ENCODE measurements around the gene POMP. TPM values are rescaled to one million over a fixed set of nuclear protein-coding genes. Genes with fewer than 3 reads are reported as not detected.

The POMP gene
- total RNA-seq, 2 donors from 2014 or later = 75.7 to 119 TPM

GRCh38 chr13:28718543-28719226, 59.8 kb downstream of the POMP start, which contains the start of gene SLC46A3:
Gene SLC46A3, minus strand, starts transcription at chr13:28718970. Its CDS starts 972 bp downstream, at chr13:28717998.
- peak within 1 kb of the TSS; percentile 87 to 88 for H3K27ac Mint-ChIP-seq
- peaks cover 0 to 7% of the 10 kb centered on the region in 2 donors for H3K27me3 Mint-ChIP-seq
- peaks cover 14 to 30% of the 10 kb centered on the region in 2 donors for H3K4me1 Mint-ChIP-seq (ENCODE audit: low read depth in 2 of 2)
- ATAC-seq = peak; percentile 99
- DNase-seq (ENCODE audit: low spot score) = peak; percentile 98
- H3K4me3 Mint-ChIP-seq = peak within 1 kb of the TSS; percentile 99
- no peaks in the 10 kb centered on the region for H3K36me3 Mint-ChIP-seq
- H3K9me3 Mint-ChIP-seq = no peaks in the 10 kb centered on the region

DNA sequence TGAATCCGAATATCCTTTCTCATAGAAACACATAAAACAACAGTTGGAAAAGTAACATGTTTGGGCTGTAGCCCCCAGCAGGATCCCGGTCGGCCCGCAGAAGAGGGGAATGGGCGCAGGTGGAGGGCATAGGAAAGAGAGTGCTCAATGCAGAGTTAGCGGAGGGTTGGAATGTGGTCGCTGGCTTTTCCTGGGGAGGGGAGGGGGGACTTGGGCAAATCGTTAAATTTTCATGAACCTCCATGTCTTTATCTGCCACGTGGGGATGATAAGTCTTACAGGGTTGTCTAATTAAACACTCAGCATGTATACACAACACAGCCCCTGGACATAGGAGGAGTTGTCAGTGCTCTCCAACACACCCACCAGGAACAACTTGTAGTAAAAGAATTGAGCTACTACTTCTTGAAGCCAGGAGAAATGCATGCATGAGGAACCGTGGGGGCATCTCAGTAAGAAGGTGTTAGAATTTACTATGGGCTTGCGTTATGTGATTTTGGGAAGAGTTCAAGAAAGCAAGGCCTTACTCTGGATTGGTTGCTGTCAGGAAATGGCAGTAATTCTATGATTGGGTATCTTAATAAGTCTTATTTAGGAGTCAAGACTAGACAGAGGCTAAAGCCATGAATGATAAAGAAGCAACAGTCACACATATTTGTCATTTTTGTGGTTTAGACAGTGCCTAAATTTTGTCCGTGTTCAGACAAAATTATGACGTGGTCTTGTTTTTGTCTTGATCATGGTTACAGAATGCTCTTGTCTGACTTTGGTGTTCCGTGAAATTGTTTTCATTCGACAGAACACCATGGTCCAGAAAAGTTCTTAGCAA, 60.5 kb downstream of the POMP start:
- Mint-ChIP-seq H3K27me3 (peaks cover 3 to 13% of the 10 kb centered on the region in 2 donors), H3K4me3 (peak overlapping the region; percentile 99), H3K4me1 (ENCODE audit: low read depth in 2 of 2) (peaks cover 14 to 30% of the 10 kb centered on the region in 2 donors), H3K9me3 (no peaks in the 10 kb centered on the region), H3K27ac (peak overlapping the region; percentile 87 to 88), H3K36me3 (no peaks in the 10 kb centered on the region)
- ATAC-seq (no peak), DNase-seq (ENCODE audit: low spot score) (no peak)

DNA sequence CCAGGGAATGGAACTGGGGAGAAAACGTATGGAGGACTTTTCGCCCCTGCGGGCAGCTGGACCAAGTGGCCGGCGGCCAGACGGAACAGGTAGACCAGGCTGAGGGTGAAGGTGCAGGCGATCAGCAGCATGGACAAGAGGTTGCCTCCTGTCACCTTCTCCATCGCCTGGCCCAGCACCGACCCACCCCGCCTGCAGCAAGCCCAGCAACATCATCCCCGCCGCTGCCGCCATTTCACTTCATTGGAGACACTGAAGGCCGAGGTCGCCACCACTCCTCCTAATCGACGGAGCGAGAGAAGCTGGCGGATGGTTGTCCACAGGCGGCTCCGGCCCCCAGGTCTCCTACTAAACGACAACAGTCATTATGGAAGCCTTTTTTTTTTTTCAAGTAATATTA, 64.9 kb downstream of the POMP start:
- Mint-ChIP-seq H3K9me3 (no peaks in the 10 kb centered on the region), H3K27ac (no peak overlapping the region), H3K36me3 (no peaks in the 10 kb centered on the region), H3K4me3 (no peak overlapping the region), H3K27me3 (peaks cover 14 to 33% of the 10 kb centered on the region in 2 donors), H3K4me1 (ENCODE audit: low read depth in 2 of 2) (peaks cover 8 to 10% of the 10 kb centered on the region in 2 donors)
- no peak for ATAC-seq
- DNase-seq (ENCODE audit: low spot score) = no peak

DNA sequence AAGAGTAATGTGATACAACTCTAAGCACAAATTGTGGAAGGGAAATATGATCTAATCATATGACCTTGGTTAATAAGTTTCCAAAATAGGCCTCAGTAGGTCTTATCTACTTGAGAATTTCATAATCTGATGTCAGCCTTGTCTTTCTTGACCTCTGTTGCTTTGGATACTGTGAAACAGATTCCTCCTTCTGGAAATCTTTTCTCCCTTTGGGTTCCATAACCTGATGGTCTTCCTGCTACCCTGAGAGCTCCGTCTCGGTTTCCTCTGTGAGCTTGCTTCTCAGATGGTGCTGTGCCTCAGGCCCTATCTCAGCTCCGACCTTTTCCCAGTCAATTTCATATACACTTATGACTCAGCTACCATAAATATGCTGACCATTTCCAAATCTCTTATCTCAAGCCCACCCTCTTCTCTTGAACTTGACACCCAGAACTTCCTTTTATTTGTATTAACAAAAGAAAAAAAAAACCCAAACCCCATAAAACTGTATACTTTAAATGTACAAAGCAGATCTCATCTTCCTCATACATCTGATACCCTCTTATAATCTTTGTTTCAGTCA, 66.2 kb downstream of the POMP start:
- Mint-ChIP-seq H3K4me3 (no peak overlapping the region), H3K9me3 (no peaks in the 10 kb centered on the region), H3K4me1 (ENCODE audit: low read depth in 2 of 2) (no peaks in the 10 kb centered on the region), H3K36me3 (no peaks in the 10 kb centered on the region), H3K27ac (no peak overlapping the region), H3K27me3 (peaks cover 14 to 33% of the 10 kb centered on the region in 2 donors)
- DNase-seq (ENCODE audit: low spot score) (no peak), ATAC-seq (no peak)

Other genes starting within 250 kb of the POMP start
- gene FLT1, start 164.0 kb upstream of the POMP start, total RNA-seq = 1 to 10 TPM; 1.3 to 1.6 TPM
- 1 to 10 TPM; 5.8 to 6.5 TPM for gene SLC46A3, start 59.8 kb downstream of the POMP start, total RNA-seq
- not detected for gene MTUS2, start 161.2 kb downstream of the POMP start, total RNA-seq